HG02763 (cell line): ENCODE data around the gene PLBD2.

Source experiments
- ATAC-seq: cut with Tn5 transposase; IDR thresholded peaks from one replicate; pipeline ENCODE4 v1.9.1; 2021; ENCODE audit warnings: mild to moderate bottlenecking, moderate library complexity; ENCODE audit not compliant: unreplicated experiment

Gene PLBD2

DNA sequence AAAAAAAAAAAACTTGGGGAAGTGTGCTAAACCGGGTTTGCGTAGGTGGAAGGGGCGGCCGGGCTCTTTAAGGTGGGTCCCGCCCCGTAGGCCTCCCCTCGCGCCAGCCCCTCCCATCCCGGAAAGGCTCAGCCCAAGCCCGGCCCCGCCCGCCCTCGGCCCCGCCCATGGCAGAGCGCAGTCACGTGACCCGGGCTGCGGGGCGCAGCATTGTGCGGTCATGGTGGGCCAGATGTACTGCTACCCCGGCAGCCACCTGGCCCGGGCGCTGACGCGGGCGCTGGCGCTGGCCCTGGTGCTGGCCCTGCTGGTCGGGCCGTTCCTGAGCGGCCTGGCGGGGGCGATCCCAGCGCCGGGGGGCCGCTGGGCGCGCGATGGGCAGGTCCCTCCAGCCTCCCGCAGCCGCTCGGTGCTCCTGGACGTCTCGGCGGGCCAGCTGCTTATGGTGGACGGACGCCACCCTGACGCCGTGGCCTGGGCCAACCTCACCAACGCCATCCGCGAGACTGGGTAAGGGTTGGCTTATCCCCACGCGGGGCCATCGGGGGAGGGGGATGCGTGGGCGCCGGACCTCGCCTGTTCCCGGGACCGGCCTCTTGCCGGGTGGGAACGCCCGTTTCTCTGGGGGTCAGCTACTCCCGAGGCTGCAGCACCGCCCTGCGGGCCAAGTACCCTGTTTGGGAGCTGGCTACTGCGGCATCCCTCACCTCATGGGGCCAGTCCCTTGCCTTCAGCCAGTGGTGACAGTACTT lies at the start of gene PLBD2:
TSS of gene PLBD2 (plus strand) at position 207 of the 752 bp plus-strand sequence. CDS start at position 221, 14 bp downstream.
- ATAC-seq: peak; percentile 92

DNA sequence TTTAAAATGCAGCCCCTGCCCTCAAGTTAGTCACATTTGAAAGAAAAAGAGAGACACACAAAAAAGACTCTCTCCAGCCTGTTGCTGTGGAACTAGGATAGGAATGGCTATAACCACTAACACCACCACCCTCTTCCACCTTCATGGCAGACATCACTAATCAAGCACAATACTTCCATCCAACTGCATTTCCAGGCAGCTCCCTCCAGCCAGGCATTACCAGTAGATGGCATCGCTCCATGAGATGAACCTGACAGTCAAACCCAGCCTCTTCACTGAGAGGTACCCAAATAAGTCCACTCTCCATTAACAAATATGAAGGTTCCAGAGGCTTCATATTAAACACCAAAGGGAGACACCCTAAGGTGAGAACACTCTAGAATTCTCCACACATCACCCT lies 47.9 kb upstream of the PLBD2 start:
- no peak for ATAC-seq

- no peak for ATAC-seq
Observed at GRCh38 chr12:113314121-113314529, 44.3 kb upstream of the PLBD2 start.

DNA sequence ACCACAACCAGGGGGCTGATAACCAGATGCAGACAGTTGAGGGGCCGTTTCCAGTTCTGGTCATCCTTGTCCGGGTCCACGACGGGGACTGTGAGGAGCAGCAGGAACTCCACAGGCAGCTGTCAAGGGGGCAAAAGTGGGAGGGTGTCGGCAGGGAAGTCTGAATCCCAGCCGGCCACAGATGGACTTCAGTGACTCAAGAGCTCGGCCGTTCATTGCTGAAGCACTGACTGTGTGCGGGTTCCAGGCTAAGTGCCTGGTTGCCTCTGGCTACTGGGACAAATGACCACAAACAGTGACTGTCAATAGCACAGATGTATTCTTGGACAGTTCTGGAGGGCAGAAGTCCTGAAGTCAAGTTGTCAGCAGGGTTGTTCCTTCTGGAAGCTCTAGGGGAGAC lies 43.0 kb upstream of the PLBD2 start:
- ATAC-seq: no peak

DNA sequence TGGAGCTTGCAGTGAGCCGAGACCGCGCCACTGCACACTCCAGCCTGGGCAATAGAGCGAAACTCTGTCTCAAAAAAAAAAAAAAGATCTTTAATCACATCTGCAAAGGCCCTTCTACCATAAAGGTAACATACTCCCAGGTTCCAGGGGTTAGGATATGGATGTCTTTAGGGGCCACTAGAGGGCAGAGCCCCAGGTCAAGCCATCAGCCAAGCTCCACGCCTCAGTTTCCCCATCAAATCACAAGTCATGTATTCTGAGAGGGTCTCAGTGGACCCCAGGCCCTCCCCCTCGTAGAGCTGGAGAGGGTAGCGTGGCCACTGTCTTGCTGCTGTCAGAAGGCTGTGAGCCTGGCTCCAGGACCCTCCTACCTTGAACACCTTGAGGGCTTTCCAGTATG lies 42.2 kb upstream of the PLBD2 start:
- no peak for ATAC-seq

DNA sequence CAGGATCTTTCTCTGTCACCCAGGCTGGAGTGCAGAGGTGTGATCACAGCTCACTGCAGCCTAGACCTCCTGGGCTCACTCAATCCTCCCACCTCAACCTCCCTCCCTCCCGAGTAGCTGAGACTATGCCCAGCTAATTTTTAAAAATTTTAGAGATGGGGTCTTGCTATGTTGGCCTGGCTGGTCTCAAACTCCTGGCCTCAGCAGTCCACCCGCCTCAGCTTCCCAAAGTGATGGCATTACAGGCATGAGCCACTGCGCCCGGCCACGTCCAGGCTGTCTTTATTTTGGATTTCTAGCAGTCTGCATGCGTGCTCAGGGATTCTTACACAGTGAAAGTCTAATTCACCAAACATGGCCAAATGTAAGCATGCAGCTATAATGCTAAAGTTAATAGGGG lies 41.3 kb upstream of the PLBD2 start:
- ATAC-seq: no peak

DNA sequence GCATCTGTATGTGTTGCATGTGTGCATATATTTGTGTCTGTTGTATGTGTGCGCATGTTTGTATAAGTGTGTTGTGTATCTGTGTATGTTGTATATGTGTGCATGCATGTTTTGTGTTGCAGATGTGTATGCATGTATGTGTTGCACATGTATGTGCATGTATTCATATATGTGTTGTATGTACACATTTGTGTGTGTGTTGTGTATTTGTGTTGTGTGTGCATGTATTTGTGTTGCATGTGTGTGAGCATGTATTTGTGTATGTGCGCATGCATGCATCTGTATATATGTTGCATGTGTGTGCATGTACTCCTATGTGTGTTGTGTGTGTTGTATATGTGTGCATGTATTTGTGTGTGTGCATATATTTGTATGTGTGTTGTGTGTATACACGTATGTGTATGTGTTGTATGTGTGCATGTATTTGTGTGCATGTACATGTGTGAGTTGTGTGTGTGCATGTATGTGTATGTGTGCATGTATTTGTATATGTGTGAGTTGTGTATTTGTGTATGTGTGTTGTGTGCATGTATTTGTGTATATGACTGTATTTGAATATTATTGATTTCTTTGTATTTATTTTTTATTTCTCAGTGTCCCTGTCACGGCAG lies 40.2 kb upstream of the PLBD2 start:
- no peak for ATAC-seq

DNA sequence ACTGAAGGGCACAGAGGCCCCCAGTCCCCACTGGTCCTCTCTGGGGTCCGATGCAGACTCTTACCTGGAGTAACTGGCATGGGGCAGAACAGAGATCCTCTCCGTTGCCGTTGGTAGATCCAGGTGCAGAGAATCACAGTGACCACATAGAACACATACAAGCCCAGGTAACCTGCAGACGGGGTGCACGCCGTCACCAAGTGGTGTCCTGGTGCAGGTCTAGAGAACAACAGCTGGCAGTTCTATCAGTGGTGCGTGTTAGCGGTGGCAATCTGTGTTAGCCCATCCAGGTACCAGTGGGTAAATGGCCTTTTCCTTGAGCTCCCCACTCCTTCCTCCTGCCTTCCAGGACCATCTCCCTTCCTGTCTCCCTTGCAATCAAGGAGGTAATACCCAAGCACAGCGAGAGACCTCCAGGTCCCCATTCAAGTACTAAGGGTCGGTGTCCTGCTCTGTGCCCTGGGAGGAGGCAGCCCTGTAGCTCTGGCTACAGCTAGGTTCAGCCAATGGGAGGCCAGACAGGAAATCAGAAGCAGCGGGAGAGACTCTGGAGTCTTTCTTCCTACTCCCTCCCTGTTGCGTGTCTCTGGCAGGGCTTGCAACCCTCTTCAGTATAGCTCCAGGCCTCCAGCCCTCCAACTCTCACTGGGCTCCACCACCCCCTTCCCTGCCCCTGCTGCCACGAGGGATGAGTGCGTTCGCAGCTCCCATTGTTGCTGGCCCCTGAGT lies 39.3 kb upstream of the PLBD2 start:
- ATAC-seq: no peak

DNA sequence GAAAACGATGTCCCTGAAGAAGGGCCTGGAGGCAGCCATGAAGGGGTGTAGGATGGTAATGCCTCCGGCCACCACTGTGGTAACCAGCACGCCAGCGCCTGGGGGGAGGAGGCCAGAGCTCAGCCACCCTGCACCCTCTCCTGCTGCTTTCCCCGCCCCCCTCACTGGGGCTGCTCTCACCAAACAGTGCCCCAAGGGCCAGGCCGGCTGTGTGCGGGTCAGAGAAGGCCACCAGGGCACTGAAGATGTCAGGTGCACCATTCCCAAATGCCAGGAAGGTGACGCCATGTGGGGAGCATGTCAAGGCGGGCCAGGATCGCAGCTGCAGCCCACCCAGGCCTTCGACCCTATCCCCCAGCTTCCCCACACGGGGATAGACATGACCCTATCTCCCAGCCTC lies 38.0 kb upstream of the PLBD2 start:
- ATAC-seq: no peak

- ATAC-seq: no peak
Observed at GRCh38 chr12:113322343-113322742, 36.0 kb upstream of the PLBD2 start.

GRCh38 chr12:113325916-113326315 lies 32.5 kb upstream of the PLBD2 start:
- no peak for ATAC-seq

GRCh38 chr12:113326775-113327395 lies 31.5 kb upstream of the PLBD2 start:
- ATAC-seq: no peak

DNA sequence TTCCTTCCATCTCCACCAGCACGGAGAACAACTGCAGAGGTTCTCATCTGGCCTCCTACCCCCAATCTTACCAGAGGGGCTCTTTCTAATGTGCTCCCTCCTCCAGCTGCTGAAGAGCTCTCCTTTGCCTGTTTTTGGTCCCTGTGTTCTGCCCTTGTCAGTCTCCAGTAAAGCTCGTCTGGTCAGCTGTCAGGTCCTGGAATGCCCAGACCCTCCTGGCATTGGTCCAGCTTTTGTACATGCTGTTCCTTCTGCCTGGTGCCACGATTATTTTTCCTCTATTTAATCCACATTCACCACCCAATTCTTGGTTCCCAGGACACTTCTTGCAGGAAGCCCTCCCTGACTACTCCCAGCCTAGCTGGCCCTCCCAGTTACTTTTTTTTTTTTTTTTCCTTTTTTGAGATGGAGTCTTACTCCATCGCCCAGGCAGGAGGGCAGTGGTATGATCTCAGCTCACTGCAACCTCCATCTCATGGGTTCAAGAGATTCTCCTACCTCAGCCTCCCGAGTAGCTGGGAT lies 30.0 kb upstream of the PLBD2 start:
- ATAC-seq: no peak

- no peak for ATAC-seq
Observed at GRCh38 chr12:113329022-113329790, 29.2 kb upstream of the PLBD2 start.

GRCh38 chr12:113329791-113330417 lies 28.5 kb upstream of the PLBD2 start:
- no peak for ATAC-seq

DNA sequence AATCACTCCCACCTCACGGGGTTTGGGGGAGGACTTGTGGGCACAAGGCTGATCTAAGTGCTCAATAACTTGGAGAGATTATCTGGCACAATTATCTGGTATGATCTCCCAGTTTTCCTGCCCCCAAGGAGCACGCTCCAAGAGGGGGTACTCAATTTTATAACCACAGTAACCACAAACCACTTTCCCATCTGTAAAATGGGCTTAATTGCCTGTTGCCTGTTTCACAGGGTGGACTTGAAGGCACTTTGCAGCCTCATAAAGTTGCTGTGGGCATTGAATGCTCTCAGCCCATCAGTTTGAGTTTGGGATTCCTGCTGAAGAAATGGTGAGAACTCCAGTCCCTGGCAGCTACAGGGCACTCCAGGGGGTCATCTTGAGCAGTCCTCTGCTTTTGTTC lies 27.9 kb upstream of the PLBD2 start:
- ATAC-seq: no peak

DNA sequence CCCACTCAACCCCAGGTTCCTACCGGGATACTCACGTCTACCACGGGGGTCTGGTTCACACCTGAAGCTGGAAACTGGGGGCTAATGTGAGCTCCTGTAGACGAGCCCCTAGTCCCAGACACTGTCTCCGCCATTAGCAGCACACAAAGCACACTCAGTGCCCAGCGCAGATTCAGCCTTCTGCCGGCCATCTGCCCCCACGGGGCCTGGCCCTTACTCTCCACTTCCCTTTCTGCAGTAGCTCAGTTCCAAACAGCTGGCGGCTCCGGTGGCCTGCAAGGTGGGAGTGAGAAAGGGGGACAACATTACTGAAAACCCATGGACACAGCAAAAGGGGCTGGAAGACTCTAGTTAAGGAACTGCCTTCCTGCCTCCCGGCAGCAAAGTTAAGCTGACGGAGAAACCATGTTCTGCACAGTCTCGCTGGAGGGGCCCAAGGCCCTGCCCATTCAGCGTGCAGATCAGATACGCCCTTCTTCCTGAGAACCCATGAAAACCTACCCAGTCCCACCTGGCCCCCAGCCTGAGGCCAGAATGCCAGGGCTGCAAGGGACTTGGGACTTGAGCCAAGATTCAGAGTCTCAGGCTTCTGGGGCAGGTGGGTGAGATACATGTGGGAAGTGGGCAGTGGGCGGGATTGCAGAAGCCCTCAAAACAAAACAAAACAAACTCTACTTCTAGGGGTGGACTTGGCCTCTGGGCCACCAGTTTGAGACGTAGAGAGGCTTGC lies 25.5 kb upstream of the PLBD2 start:
- ATAC-seq: no peak

DNA sequence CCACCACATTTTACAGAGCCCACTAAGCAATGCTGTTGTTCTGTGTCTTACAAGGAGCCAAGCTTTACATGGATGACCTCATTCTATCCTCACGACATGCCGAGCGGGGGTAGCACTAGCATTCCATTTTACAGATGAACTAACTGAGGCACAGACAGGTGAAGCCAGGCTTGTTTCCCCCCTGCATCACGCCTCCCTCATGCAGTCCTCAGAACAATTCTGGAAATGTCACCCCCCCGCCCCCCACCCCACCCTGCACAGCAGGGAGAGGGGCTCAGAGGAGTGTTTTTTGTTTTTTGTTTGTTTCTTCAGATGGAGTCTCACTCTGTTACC lies 25.0 kb upstream of the PLBD2 start:
- ATAC-seq: no peak
